ENCODE results near the gene ESYT2.

ESYT2 gene

DNA sequence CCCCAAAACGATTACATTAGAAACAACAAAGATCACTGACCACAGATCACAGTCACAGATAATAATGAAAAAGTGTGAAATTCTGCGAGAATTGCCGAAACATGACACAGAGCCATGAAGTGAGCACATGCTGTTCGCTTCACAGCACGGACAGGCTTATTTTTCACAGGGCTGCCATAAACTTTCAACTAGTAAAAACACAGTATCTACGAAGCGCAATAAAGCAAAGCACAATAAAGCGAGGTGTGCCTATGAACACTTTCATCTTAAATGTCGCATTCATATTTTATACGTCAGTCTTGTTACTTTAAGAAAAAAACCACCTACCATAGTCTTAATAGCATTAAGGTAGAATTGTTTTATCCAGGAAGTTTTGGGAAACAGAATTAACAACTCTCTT lies 51.5 kb downstream of the ESYT2 start:
- no peaks in the 10 kb centered on the region for H3F3A ChIP-seq (ENCODE audit: insufficient read depth, low read length)
- H2AFZ ChIP-seq (ENCODE audit: low read length), result no peak overlapping the region
- H3K36me3 ChIP-seq (replicated peaks; ENCODE audit: insufficient read depth, low read length), result peaks cover 7% of the 10 kb centered on the region; the same call in 1 of the 2 replicates
- H3K27ac ChIP-seq (ENCODE audit: low read length), result no peak overlapping the region
- no peaks in the 10 kb centered on the region for H3K9me2 ChIP-seq (replicated peaks; ENCODE audit: insufficient read depth, low read length)
- TF ChIP-seq EZH2 (optimal IDR thresholded peaks at IDR 0.05; ENCODE audit: low read depth, low read length) (no peak), EZH2phosphoT487 (IDR thresholded peaks at IDR 0.05; ENCODE audit: low read length) (no peak)
- TF ChIP-seq, protein P1, sequence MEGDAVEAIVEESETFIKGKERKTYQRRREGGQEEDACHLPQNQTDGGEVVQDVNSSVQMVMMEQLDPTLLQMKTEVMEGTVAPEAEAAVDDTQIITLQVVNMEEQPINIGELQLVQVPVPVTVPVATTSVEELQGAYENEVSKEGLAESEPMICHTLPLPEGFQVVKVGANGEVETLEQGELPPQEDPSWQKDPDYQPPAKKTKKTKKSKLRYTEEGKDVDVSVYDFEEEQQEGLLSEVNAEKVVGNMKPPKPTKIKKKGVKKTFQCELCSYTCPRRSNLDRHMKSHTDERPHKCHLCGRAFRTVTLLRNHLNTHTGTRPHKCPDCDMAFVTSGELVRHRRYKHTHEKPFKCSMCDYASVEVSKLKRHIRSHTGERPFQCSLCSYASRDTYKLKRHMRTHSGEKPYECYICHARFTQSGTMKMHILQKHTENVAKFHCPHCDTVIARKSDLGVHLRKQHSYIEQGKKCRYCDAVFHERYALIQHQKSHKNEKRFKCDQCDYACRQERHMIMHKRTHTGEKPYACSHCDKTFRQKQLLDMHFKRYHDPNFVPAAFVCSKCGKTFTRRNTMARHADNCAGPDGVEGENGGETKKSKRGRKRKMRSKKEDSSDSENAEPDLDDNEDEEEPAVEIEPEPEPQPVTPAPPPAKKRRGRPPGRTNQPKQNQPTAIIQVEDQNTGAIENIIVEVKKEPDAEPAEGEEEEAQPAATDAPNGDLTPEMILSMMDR (IDR thresholded peaks at IDR 0.05; ENCODE audit: low read length), result no peak
- H3K9ac ChIP-seq (ENCODE audit: low read length), result no peak overlapping the region
- H3K9me3 ChIP-seq (replicated peaks; ENCODE audit: insufficient read depth, low read length), result no peaks in the 10 kb centered on the region
- H3K4me1 ChIP-seq (ENCODE audit: low read length), result no peaks in the 10 kb centered on the region
- no peaks in the 10 kb centered on the region for H3K27me3 ChIP-seq (replicated peaks; ENCODE audit: insufficient read depth, low read length)
- no peak overlapping the region for H3K4me3 ChIP-seq (ENCODE audit: low read length)
- no peak for DNase-seq
- no peaks in the 10 kb centered on the region for H4K20me1 ChIP-seq (ENCODE audit: insufficient read depth, low read length)
- no peak overlapping the region for H3K4me2 ChIP-seq (ENCODE audit: low read depth, low read length)
- H3K79me2 ChIP-seq (ENCODE audit: low read length), result no peaks in the 10 kb centered on the region

DNA sequence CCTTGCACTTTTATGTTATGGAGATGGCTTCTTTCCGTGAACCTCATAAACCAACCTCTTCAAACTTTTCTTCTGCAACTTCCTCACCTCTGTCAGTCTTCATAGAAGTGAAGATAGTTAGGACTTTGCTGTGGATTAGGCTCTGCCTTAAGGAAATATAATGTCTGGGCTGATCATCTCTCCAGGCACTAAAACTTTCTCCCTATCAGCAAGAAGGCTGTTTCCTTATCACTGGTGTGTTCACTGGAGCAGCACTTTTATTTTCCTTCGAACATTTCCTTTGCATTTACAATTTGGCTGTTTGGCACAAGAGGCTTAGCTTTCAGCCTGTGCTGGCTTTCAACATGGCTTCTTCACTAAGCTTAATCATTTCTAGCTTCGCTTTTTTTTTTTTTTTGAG lies 52.8 kb downstream of the ESYT2 start:
- H3K79me2 ChIP-seq (ENCODE audit: low read length), result no peaks in the 10 kb centered on the region
- H2AFZ ChIP-seq (ENCODE audit: low read length), result no peak overlapping the region
- H3K27ac ChIP-seq (ENCODE audit: low read length), result no peak overlapping the region
- no peak overlapping the region for H3K4me3 ChIP-seq (ENCODE audit: low read length)
- H4K20me1 ChIP-seq (ENCODE audit: insufficient read depth, low read length), result no peaks in the 10 kb centered on the region
- H3K4me1 ChIP-seq (ENCODE audit: low read length), result no peaks in the 10 kb centered on the region
- no peak overlapping the region for H3K4me2 ChIP-seq (ENCODE audit: low read depth, low read length)
- TF ChIP-seq EZH2phosphoT487 (IDR thresholded peaks at IDR 0.05; ENCODE audit: low read length) (no peak), EZH2 (optimal IDR thresholded peaks at IDR 0.05; ENCODE audit: low read depth, low read length) (no peak)
- TF ChIP-seq, protein P1 (IDR thresholded peaks at IDR 0.05; ENCODE audit: low read length), result no peak
- peaks cover 3% of the 10 kb centered on the region; the same call in 1 of the 2 replicates for H3K36me3 ChIP-seq (replicated peaks; ENCODE audit: insufficient read depth, low read length)
- H3F3A ChIP-seq (ENCODE audit: insufficient read depth, low read length), result no peaks in the 10 kb centered on the region
- no peak for DNase-seq
- H3K9ac ChIP-seq (ENCODE audit: low read length), result no peak overlapping the region
- H3K9me2 ChIP-seq (replicated peaks; ENCODE audit: insufficient read depth, low read length), result no peaks in the 10 kb centered on the region
- no peaks in the 10 kb centered on the region for H3K9me3 ChIP-seq (replicated peaks; ENCODE audit: insufficient read depth, low read length)
- H3K27me3 ChIP-seq (replicated peaks; ENCODE audit: insufficient read depth, low read length), result no peaks in the 10 kb centered on the region

- H4K20me1 ChIP-seq (ENCODE audit: insufficient read depth, low read length), result no peaks in the 10 kb centered on the region
- no peaks in the 10 kb centered on the region for H3K9me3 ChIP-seq (replicated peaks; ENCODE audit: insufficient read depth, low read length)
- H3K4me2 ChIP-seq (ENCODE audit: low read depth, low read length), result no peak overlapping the region
- no peak overlapping the region for H3K27ac ChIP-seq (ENCODE audit: low read length)
- H3K27me3 ChIP-seq (replicated peaks; ENCODE audit: insufficient read depth, low read length), result no peaks in the 10 kb centered on the region
- H3K79me2 ChIP-seq (ENCODE audit: low read length), result no peaks in the 10 kb centered on the region
- TF ChIP-seq, protein P1 (IDR thresholded peaks at IDR 0.05; ENCODE audit: low read length), result no peak
- TF ChIP-seq EZH2phosphoT487 (IDR thresholded peaks at IDR 0.05; ENCODE audit: low read length) (no peak), EZH2 (optimal IDR thresholded peaks at IDR 0.05; ENCODE audit: low read depth, low read length) (no peak)
- H3K9me2 ChIP-seq (replicated peaks; ENCODE audit: insufficient read depth, low read length), result no peaks in the 10 kb centered on the region
- H3K9ac ChIP-seq (ENCODE audit: low read length), result no peak overlapping the region
- H3K4me1 ChIP-seq (ENCODE audit: low read length), result no peaks in the 10 kb centered on the region
- DNase-seq, result no peak
- H2AFZ ChIP-seq (ENCODE audit: low read length), result no peak overlapping the region
- H3K4me3 ChIP-seq (ENCODE audit: low read length), result no peak overlapping the region
- H3F3A ChIP-seq (ENCODE audit: insufficient read depth, low read length), result no peaks in the 10 kb centered on the region
- no peaks in the 10 kb centered on the region for H3K36me3 ChIP-seq (replicated peaks; ENCODE audit: insufficient read depth, low read length)
These were observed 54.4 kb downstream of the ESYT2 start for GRCh38 chr7:158774952-158775351.
